Neural progenitor cell (in vitro differentiated cells): Measurements from ENCODE around the gene CTIF. TPM values are rescaled to one million over a fixed set of nuclear protein-coding genes. Genes with fewer than 3 reads are reported as not detected.

Experiments
- DNase-seq: peaks from one replicate; pipeline ENCODE4 v3.0.0-alpha.2; 2016; ENCODE audit warnings: low spot score
- H2AFZ ChIP-seq: fragments of 200-600 bp; sonication (generic); replicated peaks from 2 replicates; pipeline ENCODE4 v1.6.1; 2016; ENCODE audit warnings: antibody characterized with exemption
- H3F3A ChIP-seq: fragments of 200-600 bp; sonication (generic); 2 replicates; pipeline ENCODE4 v1.6.1; 2016; ENCODE audit warnings: antibody characterized with exemption, low read depth
- H3K27ac ChIP-seq: fragments of 200-600 bp; sonication (generic); 2 replicates; pipeline ENCODE4 v1.5.1; 2016; ENCODE audit warnings: mild to moderate bottlenecking
- H3K27me3 ChIP-seq: fragments of 200-600 bp; sonication (generic); 2 replicates; pipeline ENCODE4 v1.6.1; 2016; ENCODE audit warnings: mild to moderate bottlenecking, moderate library complexity
- H3K36me3 ChIP-seq: fragments of 200-600 bp; sonication (generic); 2 replicates; pipeline ENCODE4 v1.5.1; 2016
- H3K4me1 ChIP-seq: fragments of 200-600 bp; sonication (generic); 2 replicates; pipeline ENCODE4 v1.6.1; 2016; ENCODE audit warnings: mixed run types
- H3K4me2 ChIP-seq: fragments of 200-600 bp; sonication (generic); 2 replicates; pipeline ENCODE4 v1.6.1; 2016
- H3K4me3 ChIP-seq: fragments of 200-600 bp; sonication (generic); 2 replicates; pipeline ENCODE4 v1.5.1; 2016
- H3K79me2 ChIP-seq: fragments of 200-600 bp; sonication (generic); 2 replicates; pipeline ENCODE4 v1.6.1; 2016; ENCODE audit warnings: low read depth
- H3K9ac ChIP-seq: fragments of 200-600 bp; sonication (generic); 2 replicates; pipeline ENCODE4 v1.6.1; 2016
- H3K9me3 ChIP-seq: fragments of 200-600 bp; sonication (generic); 2 replicates; pipeline ENCODE4 v1.5.1; 2016; ENCODE audit warnings: low read depth
- H4K20me1 ChIP-seq: fragments of 200-600 bp; sonication (generic); 2 replicates; pipeline ENCODE4 v1.6.1; 2016; ENCODE audit warnings: low read depth
- H3K27ac Mint-ChIP-seq: 3 replicates; pipeline ENCODE4 v1.8.0; 2021; ENCODE audit warnings: mixed read lengths
- H3K27me3 Mint-ChIP-seq: 2 replicates; pipeline ENCODE4 v1.8.0; 2022; ENCODE audit warnings: low read depth, mild to moderate bottlenecking, inconsistent platforms, moderate library complexity, mixed read lengths; ENCODE audit not compliant: insufficient read depth
- H3K36me3 Mint-ChIP-seq: 3 replicates; pipeline ENCODE4 v1.8.0; 2021; ENCODE audit warnings: mixed read lengths
- H3K4me1 Mint-ChIP-seq: 3 replicates; pipeline ENCODE4 v1.8.0; 2021; ENCODE audit warnings: mixed read lengths
- H3K4me3 Mint-ChIP-seq: 3 replicates; pipeline ENCODE4 v1.8.0; 2021; ENCODE audit warnings: mild to moderate bottlenecking, moderate library complexity, mixed read lengths
- H3K9me3 Mint-ChIP-seq: 3 replicates; pipeline ENCODE4 v1.8.0; 2020; ENCODE audit warnings: mixed read lengths
- EZH2 ChIP-seq: fragments of 200-600 bp; sonication (generic); IDR thresholded peaks from 2 replicates; pipeline ENCODE4 v1.6.1; 2017; ENCODE audit warnings: antibody characterized with exemption, mild to moderate bottlenecking, moderate library complexity
- EZH2phosphoT487 ChIP-seq: fragments of 200-600 bp; sonication (generic); IDR thresholded peaks from 2 replicates; pipeline ENCODE4 v1.6.1; 2017; ENCODE audit warnings: antibody characterized with exemption
- total RNA-seq: library from RNA; depleted of rRNA; stranded (reverse); fragments of >200 nt; gene quantifications from 2 replicates; pipeline ENCODE4 v1.2.3, GENCODE V29; 2015; ENCODE audit warnings: low replicate concordance
- TF ChIP-seq, protein P1 (sequence below): fragments of 200-600 bp; sonication (generic); IDR thresholded peaks from 2 replicates; pipeline ENCODE4 v1.5.1; 2017; ENCODE audit warnings: antibody characterized with exemption, mild to moderate bottlenecking

CTIF gene
- total RNA-seq, 1 donor from 2014 or later = 17.6 TPM

DNA sequence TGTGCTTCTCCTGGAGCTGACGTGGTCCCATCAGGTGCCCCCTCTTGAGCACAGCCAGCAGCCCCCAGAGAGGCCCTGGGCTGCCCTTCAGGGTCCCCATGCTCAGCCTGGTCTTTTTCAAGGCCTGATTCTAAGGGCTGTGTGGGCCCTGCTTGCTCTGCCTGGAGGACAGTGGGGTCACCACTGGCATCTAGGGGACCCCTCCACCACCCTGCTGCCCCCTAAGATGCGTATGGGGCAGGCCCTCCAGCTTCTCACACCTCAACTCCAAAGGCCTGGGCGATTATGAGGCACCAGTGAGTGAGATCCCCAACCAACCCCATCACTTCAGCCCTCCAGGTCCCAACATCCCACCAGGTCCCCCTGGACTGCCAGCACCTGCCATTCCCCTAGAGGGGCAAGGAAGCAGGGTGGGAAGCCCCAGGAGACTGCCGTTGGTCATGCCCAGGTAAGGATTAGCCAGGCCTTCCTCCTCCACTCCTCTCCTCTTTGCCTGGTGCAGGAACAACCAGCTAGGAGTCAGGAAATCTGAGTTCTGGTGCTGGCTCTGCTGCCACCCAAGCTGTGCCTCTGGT, 297.5 kb downstream of the CTIF start:
- H3K9me3 Mint-ChIP-seq = no peaks in the 10 kb centered on the region
- H3K4me3 Mint-ChIP-seq = no peak overlapping the region
- Histone ChIP-seq H3K4me3 (no peak overlapping the region), H3K9me3 (no peaks in the 10 kb centered on the region), H4K20me1 (no peaks in the 10 kb centered on the region), H3K4me2 (no peak overlapping the region), H3K36me3 (no peaks in the 10 kb centered on the region), H3K27me3 (no peaks in the 10 kb centered on the region), H3K79me2 (no peaks in the 10 kb centered on the region), H3K9ac (no peak overlapping the region), H3F3A (no peaks in the 10 kb centered on the region), H3K4me1 (peaks cover 26% of the 10 kb centered on the region), H2AFZ (no peak overlapping the region), H3K27ac (no peak overlapping the region)
- peaks cover 89% of the 10 kb centered on the region for H3K4me1 Mint-ChIP-seq
- peaks cover 4% of the 10 kb centered on the region for H3K27me3 Mint-ChIP-seq
- H3K27ac Mint-ChIP-seq = no peak overlapping the region
- no peaks in the 10 kb centered on the region for H3K36me3 Mint-ChIP-seq
- DNase-seq = no peak
- no peak for TF ChIP-seq EZH2
- TF ChIP-seq EZH2phosphoT487 = no peak
- TF ChIP-seq, protein P1, sequence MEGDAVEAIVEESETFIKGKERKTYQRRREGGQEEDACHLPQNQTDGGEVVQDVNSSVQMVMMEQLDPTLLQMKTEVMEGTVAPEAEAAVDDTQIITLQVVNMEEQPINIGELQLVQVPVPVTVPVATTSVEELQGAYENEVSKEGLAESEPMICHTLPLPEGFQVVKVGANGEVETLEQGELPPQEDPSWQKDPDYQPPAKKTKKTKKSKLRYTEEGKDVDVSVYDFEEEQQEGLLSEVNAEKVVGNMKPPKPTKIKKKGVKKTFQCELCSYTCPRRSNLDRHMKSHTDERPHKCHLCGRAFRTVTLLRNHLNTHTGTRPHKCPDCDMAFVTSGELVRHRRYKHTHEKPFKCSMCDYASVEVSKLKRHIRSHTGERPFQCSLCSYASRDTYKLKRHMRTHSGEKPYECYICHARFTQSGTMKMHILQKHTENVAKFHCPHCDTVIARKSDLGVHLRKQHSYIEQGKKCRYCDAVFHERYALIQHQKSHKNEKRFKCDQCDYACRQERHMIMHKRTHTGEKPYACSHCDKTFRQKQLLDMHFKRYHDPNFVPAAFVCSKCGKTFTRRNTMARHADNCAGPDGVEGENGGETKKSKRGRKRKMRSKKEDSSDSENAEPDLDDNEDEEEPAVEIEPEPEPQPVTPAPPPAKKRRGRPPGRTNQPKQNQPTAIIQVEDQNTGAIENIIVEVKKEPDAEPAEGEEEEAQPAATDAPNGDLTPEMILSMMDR = no peak

DNA sequence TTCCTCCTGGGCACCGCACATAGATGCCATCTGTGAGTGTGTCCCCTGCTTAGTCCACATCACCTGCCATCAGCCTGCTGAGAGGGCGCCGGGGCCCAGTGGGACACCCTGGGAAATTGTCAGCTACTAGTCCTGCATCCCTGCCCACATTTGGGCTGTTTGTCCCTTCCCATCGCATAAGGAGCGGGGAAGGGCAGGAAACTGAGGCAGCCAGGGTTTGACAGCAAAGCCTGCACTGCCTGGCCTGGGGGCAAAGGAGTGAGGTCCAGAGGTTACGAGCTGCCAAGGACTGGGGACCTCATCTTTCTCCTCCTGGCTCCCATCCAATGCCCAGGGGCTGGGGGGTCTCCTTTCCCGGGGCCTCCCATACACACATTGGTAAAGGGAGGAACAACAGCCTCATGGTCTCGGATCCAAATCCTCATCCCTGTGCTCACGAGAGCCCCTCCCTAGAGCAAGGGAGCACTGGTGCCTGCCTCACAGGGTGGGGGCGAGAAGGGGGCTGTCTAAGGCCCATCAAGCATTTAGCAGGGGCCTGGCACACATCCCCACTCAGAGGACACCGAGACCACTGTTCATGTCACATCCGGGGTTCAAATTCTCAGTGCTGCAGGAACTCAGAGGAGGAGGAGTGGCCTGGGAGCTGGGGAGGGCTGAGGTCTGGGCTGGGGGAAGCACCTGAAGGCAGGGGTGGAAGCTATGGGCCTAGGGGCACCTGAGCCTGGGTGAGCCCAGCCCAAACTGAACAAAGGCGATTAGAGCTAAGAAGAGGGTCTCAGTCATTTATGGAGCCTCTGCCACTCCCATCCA, 298.2 kb downstream of the CTIF start:
- H3K4me1 Mint-ChIP-seq = peaks cover 87% of the 10 kb centered on the region

DNA sequence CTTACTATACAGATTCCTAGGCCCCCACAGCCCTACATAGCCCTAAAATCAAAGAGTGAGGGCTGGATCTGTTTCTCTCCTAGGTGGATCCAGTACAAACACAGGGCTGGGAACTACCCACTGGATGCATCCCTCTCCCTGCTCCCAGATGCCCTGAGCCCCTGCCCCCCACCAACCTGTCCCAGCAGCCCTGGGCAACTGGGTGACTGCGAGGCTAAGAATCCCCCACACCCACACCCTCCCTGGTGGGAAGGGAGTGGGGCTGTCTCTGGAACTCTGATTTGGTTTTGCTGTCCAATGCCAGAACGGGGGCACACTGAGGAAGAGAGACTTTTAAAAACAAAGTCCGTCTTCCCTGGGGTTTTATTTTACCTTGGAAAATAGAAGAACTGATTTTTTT, 298.8 kb downstream of the CTIF start:
- H3K4me1 Mint-ChIP-seq = peaks cover 88% of the 10 kb centered on the region
- no peaks in the 10 kb centered on the region for H3K9me3 Mint-ChIP-seq
- H3K27ac Mint-ChIP-seq = peak overlapping the region; percentile 94
- Histone ChIP-seq H3K9me3 (no peaks in the 10 kb centered on the region), H4K20me1 (no peaks in the 10 kb centered on the region), H3K27me3 (no peaks in the 10 kb centered on the region), H3K4me1 (peaks cover 34% of the 10 kb centered on the region), H3K36me3 (no peaks in the 10 kb centered on the region), H3K4me2 (no peak overlapping the region), H2AFZ (no peak overlapping the region), H3F3A (no peaks in the 10 kb centered on the region), H3K79me2 (no peaks in the 10 kb centered on the region), H3K9ac (no peak overlapping the region), H3K4me3 (no peak overlapping the region), H3K27ac (no peak overlapping the region)
- H3K27me3 Mint-ChIP-seq = peaks cover 6% of the 10 kb centered on the region
- TF ChIP-seq EZH2phosphoT487 (no peak), EZH2 (no peak)
- TF ChIP-seq, protein P1 = no peak
- H3K4me3 Mint-ChIP-seq = no peak overlapping the region
- no peaks in the 10 kb centered on the region for H3K36me3 Mint-ChIP-seq
- no peak for DNase-seq

More for the DNA sequence above, 298.2 kb downstream of the CTIF start:
- no peaks in the 10 kb centered on the region for H3F3A ChIP-seq
- DNase-seq = no peak
- no peak overlapping the region for H3K9ac ChIP-seq
- no peaks in the 10 kb centered on the region for H4K20me1 ChIP-seq
- H3K27ac ChIP-seq = no peak overlapping the region
- peaks cover 29% of the 10 kb centered on the region for H3K4me1 ChIP-seq
- Mint-ChIP-seq H3K27ac (no peak overlapping the region), H3K9me3 (no peaks in the 10 kb centered on the region), H3K27me3 (peaks cover 6% of the 10 kb centered on the region), H3K36me3 (no peaks in the 10 kb centered on the region), H3K4me3 (no peak overlapping the region)
- no peak overlapping the region for H2AFZ ChIP-seq
- no peak overlapping the region for H3K4me3 ChIP-seq
- H3K4me2 ChIP-seq = no peak overlapping the region
- no peaks in the 10 kb centered on the region for H3K36me3 ChIP-seq
- TF ChIP-seq, protein P1 = no peak
- TF ChIP-seq EZH2phosphoT487 (no peak), EZH2 (no peak)
- no peaks in the 10 kb centered on the region for H3K27me3 ChIP-seq
- no peaks in the 10 kb centered on the region for H3K79me2 ChIP-seq
- no peaks in the 10 kb centered on the region for H3K9me3 ChIP-seq
